SK-N-MC (cell line): ENCODE data around the gene GRB14.

Experiments
- EZH2 ChIP-seq: fragments of 200-600 bp; sonication (generic); IDR thresholded peaks from one replicate; pipeline ENCODE4 v1.6.1; 2017; ENCODE audit warnings: antibody characterized with exemption
- FOXP2 ChIP-seq: optimal IDR thresholded peaks from 2 replicates; pipeline ENCODE3; 2011; ENCODE audit warnings: mild to moderate bottlenecking, moderate library complexity; ENCODE audit not compliant: insufficient read depth; ENCODE audit errors: extremely low read length, control extremely low read depth
- POLR2AphosphoS5 ChIP-seq: IDR thresholded peaks from 2 replicates; pipeline ENCODE4 v1.6.1; 2012; ENCODE audit warnings: mild to moderate bottlenecking, low read depth, low read length, borderline replicate concordance

DNA sequence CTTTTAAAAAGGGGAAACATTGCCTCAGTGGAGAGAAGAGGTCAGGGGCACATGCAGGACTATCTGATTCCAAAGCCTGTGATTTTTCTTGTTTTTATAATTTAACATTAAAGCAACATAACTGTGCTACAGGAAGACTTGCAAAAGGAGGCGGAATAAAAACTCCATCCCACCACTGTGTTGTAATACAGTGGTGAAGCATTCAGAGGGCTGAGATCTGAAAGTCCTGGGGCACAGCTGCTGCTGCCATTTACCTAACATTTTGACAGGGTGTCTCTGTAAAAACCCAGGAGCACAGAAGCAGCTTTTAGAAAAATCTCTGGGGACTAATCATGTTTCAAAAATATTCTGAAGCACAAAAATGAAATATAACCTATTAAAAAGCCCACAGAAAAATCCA, 97.6 kb downstream of the GRB14 start:
- TF ChIP-seq EZH2 (no peak), POLR2AphosphoS5 (no peak), FOXP2 (no peak)
